Activated CD8-positive, alpha-beta memory T cell treated with anti-CD3 and anti-CD28 coated beads, Interleukin-2, amount 50 U/mL, for 48 hours (primary cell): Measurements from ENCODE around the gene OR1I1.
"Not testable (repeated sequence)": the region's sequence is repeated elsewhere in the genome, so short reads cannot be mapped to it uniquely, and the experiment has no call there.

ENCODE experiments used
- DNase-seq: peaks from one replicate; pipeline ENCODE4 v3.0.0-alpha.2; 2020

Gene OR1I1

GRCh38 chr19:15081911-15082310 is at the start of gene OR1I1:
OR1I1 (plus strand) TSS chr19:15082211; CDS start chr19:15087066, 4,855 bp downstream.
- no peak for DNase-seq

- no peak for DNase-seq
These were observed 46.2 kb upstream of the OR1I1 start for GRCh38 chr19:15035795-15036311.

- DNase-seq = no peak
These were observed 44.4 kb upstream of the OR1I1 start for GRCh38 chr19:15037586-15037985.

- no peak for DNase-seq
These were observed 43.7 kb upstream of the OR1I1 start for GRCh38 chr19:15038294-15038693.

GRCh38 chr19:15042003-15042402 is 40.0 kb upstream of the OR1I1 start:
- no peak for DNase-seq

GRCh38 chr19:15042826-15043225 is 39.2 kb upstream of the OR1I1 start:
- no peak for DNase-seq

GRCh38 chr19:15045506-15045905 is 36.5 kb upstream of the OR1I1 start:
- DNase-seq = no peak

- DNase-seq = no peak
These were observed 34.3 kb upstream of the OR1I1 start for GRCh38 chr19:15047680-15048079.

GRCh38 chr19:15048128-15048527 is 33.9 kb upstream of the OR1I1 start:
- no peak for DNase-seq

- DNase-seq = no peak
These were observed 33.0 kb upstream of the OR1I1 start, which contains the start of gene CASP14 for GRCh38 chr19:15048885-15049541. CASP14 (plus strand) TSS chr19:15049480; CDS start chr19:15052252, 2,772 bp downstream.

- DNase-seq = no peak
These were observed 31.4 kb upstream of the OR1I1 start for GRCh38 chr19:15050639-15051038.

- DNase-seq = no peak
These were observed 20.0 kb upstream of the OR1I1 start for GRCh38 chr19:15062036-15062435.

- DNase-seq = not testable (repeated sequence)
These were observed 11.6 kb upstream of the OR1I1 start for GRCh38 chr19:15070386-15070785.

- DNase-seq = no peak
These were observed 8.9 kb upstream of the OR1I1 start for GRCh38 chr19:15072930-15073647.

GRCh38 chr19:15074371-15074770 is 7.6 kb upstream of the OR1I1 start:
- no peak for DNase-seq

GRCh38 chr19:15075806-15076205 is 6.2 kb upstream of the OR1I1 start:
- no peak for DNase-seq

GRCh38 chr19:15080002-15080401 is 2.0 kb upstream of the OR1I1 start:
- not testable (repeated sequence) for DNase-seq

GRCh38 chr19:15087182-15087581 is 5.2 kb downstream of the OR1I1 start:
- no peak for DNase-seq

- no peak for DNase-seq
These were observed 10.1 kb downstream of the OR1I1 start for GRCh38 chr19:15091918-15092753.

GRCh38 chr19:15093001-15093400 is 11.0 kb downstream of the OR1I1 start:
- no peak for DNase-seq

GRCh38 chr19:15096223-15096622 is 14.2 kb downstream of the OR1I1 start:
- no peak for DNase-seq

- not testable (repeated sequence) for DNase-seq
These were observed 16.0 kb downstream of the OR1I1 start for GRCh38 chr19:15097980-15098379.

- DNase-seq = no peak
These were observed 16.4 kb downstream of the OR1I1 start for GRCh38 chr19:15098460-15098859.
